Left hindlimb (tissue), 1 donor: ENCODE measurements around the gene BLMH.
"Not testable (repeated sequence)": the region's sequence is repeated elsewhere in the genome, so short reads cannot be mapped to it uniquely, and the experiment has no call there.

Experiments used
- DNase-seq: peaks from one replicate; pipeline ENCODE4 v3.0.0-alpha.2; 2018

The BLMH gene

DNA sequence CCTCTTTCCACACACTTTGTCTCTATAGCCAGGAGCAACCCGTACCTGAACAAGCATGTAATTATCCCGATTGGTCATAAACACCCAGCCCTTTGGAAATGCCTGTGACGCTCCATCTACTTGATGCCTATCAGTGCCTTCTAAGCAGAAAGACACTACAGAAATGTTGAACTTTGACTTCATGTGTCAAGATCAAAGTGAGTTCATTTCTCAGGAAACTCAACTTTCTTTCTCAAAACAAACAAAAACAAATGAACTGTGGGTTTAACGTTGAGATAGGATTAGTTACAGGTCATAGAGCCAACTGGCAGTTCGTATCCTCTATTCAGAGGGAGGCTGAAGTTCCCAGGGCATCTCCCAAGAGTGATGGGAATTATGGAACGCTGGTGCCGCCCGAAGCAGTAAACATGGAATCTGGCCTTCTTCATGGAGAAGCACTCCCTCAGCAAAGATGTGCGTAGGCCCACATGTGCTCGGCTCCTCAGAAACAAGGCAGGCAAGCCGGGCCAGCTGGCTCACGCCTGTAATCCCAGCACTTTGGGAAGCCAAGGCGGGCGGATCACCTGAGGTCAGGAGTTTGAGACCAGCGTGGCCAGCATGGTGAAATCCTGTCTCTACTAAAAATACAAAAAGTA, 65.7 kb downstream of the BLMH start:
- DNase-seq: no peak

DNA sequence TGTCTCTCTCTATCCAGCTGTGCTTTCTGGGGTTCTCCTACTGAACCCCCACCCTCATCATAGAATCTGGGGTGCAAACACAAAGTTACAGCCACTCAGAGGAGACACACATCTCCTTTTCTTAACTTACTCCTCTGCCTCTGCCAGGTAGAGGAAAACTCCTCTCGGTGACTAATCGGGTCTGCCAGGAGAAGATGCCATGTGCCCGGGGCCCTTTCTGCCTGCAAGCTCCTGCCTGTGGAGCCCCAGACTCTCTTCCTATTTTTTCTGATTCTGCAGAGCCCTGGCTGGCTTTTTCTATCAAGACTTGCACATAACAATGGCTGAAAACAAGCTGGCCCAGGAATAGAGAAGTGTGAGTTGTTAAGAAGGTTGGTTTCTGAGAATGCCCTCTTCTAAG, 66.6 kb downstream of the BLMH start:
- no peak for DNase-seq

DNA sequence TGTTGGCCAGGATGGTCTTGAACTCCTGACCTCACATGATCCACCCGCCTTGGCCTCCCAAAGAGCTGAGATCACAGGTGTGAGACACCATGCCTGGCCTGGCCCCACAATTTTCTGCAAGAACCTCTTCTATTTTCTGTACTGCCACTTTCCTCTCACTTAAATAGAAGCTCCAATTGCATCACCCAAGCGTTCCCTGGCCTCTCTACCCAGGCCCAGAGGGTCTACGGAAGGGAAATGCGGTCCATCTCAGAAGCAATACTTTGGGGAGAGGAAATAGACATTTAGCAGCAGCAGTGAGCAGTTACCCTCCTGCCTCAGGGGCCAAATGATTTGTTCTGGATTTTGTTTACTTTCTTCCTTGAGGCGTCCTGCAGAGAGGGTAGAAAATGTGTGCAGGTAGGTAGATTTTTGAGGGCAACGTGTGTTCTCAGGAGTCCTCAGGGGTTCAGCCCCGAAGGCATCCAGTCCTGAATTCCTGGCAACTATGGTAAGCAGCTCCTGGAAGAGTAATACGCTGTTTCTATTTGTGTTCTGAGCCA, 67.3 kb downstream of the BLMH start:
- DNase-seq: no peak

DNA sequence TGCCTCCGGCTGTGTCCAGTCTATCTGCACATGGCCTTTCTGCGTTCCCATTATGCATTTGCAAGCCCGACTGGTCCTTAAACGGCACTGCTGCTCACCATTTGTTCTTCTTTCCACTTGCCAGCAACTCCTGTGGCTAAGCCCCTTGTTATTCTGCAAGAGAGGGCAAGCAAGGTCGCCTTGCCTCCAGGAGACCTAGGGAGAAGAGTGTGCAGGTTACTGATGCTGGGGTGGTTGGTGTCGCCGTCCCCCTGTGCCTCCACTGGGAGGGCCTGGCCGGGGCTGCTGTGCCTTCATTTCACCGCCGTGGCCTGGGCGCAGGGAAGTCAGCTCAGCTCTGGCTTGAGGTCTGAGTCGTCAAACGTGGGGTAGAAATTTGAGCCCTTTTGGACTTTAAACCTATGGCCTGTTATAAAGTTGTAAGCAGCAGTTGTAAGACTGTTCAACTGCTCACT, 69.0 kb downstream of the BLMH start:
- no peak for DNase-seq

DNA sequence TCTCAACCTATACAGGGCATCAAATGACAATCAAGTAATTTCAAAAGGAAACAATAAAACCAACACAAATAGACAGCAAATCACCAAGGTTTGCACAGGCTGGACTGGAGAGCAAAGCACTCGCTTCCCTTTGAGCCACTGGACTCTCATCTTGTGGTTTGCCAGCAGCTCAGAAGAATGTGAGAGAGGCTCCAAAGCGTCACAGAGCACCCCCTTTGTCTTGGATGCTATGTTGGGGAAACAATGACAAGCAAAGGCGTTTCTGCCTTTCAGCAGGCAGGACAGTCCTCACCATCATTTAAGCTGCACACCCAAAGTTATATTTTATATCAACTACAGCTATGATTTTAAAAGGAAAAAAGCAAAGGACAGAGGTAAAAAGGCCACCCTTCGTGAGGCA, 69.5 kb downstream of the BLMH start:
- no peak for DNase-seq

DNA sequence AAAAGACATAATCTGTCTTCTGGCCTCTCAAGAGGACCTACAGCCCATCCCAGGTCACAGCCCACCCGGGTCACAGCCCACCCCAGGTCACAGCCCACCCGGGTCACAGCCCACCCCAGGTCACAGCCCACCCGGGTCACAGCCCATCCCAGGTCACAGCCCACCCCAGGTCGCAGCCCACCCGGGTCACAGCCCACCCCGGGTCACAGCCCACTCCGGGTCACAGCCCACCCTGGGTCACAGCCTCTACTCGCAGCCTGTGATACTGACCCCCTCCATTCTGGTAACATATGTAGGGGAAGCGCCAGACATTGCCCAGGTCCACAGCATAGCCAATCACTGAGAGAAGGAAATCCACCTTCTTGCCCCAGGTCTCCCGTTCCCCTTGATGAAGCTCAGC, 70.4 kb downstream of the BLMH start:
- DNase-seq: no peak

DNA sequence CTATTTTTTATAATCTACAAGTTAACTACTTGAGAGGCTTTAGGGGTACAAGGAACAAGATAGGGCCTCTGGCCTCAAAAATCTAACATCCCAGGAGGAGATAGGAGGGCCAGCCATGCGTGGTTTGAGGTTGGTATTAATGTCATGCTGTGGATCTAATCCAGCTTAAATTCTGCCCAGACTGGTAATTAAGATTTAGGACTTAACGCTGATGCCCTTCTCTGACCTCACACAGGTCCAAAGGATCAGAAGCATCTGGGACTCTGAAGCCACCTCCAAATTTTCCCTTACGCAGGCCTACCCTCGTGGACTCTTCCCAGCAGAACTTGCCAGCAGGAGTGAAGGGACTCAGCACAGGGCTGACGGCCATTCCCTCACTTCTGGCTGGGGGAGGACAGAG, 71.3 kb downstream of the BLMH start:
- no peak for DNase-seq

DNA sequence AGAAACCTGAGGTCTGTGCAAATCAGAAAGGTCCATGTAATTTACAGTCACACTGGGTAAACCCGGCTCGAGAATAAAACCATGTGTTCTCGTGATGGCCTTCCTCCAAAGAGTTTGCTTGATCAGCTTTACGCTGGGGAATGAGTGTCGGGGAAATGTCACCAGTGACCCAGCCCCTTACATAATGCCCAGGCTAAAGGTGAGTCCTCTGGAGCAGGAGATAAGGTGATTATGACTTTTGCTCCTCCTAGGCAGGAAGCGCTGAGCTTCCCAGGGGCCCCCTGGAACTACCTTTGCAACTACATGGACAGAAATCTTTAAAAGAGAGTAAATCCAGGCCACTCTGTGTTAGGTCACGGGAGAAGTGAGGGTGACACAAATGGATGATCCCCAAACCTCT, 71.9 kb downstream of the BLMH start:
- DNase-seq: no peak

DNA sequence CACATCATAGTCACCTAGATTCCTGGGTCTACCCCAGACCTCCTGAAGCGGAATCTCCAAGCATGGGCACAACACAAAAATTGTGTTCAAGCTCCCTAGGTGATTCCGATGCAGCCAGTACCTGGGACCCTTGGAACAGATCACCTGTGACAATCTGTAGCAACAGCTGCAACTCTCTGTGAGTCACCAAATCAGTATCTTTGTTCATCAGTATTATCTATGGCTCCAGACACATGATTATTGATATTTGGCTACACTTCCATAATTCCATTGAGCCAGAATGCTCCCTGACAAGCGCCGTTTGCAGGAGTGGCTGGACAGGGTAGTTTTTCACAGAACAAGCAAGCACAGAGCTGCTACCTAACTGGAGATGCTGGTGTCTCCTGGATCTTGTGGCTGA, 72.4 kb downstream of the BLMH start:
- DNase-seq: no peak

DNA sequence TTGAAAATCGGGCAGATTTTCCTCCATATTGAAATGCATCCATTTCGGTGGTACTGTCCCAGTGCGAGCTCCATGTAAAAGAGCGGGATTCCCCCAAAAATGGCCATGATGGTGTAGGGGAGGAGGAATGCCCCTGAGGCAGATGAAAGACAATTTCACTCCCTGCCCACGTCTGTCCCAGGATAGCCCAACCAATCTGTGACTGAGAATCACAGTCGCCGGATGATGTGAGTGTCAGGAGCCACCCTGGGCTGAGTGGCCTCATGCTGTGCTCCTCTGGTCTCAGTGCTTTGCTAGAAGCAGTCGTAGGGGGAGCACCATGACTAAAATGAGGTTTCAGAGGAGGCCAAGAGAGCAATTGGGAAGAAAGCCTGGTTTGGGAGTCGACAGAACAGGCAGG, 72.9 kb downstream of the BLMH start:
- DNase-seq: no peak

DNA sequence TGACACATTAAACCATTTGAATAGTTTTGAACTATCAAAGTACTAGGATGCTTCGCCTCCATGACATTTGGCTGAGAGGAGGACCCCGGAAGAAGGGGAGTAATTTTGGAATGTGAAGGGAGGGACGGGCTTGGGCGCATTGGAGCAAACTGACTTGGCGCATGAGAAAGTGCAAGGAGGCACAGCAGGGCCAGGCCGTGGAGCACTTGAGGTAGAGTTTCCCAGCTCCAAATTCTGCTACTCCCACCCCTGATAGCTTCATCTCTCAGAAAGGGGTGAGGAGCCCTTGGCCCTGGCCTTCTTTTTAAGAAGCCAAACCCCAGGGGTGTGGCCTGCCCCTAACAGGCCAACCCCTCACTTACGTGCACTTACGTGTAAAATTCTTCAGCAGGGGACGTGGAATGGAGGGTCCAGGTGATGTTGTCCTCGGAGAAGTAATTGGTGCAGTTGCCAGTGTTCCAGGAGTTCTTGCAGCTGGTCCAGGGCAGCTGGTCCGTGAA, 73.9 kb downstream of the BLMH start:
- DNase-seq: no peak

DNA sequence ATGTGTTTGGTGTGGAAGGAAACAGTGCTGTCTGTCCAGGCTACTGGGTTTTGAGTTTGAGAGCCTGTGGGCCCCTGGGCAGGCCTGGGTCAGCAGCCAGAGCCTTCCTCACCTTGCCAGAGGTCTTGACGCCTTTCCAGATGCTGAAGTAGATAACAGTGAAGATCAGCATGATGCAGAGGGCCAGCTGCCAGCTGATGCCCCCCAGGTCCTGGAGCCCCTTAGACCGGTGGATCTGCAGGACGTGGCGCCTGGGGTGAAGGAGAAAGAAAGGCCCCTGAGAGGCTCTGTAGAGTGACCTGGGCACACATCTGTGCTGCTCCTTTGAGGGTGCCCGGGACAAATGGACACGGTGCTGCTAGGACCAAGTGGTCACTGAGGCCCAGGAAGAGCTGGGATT, 74.7 kb downstream of the BLMH start:
- DNase-seq: no peak

DNA sequence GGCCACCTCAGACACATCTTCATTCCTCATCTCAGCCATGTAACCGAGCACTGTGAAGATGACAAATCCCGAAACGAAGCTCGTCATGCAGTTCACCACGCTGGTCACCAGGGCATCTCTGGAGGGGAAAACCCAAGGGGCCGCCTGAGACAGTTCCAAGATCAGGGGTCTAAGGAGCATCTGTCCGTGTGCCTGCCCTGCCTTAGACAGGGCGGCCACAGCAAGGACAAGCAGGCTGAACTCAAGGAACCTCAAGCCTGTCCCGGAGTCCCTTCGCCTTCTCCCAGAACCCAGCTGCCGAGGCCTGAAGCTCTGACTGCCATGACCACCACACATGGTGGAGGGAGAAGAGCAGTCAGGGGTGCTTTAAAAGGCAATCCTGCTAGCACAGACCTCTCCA, 79.0 kb downstream of the BLMH start:
- no peak for DNase-seq

DNA sequence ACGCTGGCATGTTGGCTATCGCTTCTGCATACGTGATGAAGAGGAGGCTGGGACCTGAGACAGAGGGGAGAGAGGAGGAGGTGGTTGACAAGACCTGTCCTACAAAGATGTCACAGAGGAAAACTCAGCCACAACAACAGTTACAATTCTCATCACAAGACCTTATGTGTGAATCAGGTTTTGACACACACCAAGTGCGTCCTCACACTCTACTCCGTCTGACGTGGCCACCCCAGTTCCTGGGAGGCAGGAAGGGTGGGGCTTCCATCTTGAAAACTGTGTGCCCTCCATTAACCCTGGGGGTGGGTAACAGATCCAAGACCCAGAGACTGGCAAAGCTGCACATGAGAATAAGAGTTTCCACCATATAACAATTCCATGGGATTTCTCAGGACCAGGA, 80.4 kb downstream of the BLMH start:
- DNase-seq: no peak

DNA sequence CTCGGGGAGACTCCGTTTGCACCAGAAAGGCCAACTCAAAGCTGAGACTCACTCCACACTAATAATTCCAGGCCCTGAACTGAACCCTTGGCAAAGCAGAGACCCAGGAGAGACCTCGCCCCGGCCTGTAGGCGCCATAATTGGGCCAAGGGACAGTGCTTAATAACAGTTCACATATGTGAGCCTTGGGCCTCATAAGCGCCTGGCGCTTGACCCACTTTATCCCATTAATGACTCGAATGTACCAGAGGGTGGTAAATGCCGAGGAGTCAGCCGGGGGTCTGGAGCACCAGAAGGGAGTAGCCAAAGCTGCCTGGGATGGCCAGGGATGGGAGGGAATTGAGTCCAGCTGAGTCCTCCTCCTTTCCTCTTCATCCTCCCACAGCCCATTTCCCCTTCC, 80.8 kb downstream of the BLMH start:
- no peak for DNase-seq

DNA sequence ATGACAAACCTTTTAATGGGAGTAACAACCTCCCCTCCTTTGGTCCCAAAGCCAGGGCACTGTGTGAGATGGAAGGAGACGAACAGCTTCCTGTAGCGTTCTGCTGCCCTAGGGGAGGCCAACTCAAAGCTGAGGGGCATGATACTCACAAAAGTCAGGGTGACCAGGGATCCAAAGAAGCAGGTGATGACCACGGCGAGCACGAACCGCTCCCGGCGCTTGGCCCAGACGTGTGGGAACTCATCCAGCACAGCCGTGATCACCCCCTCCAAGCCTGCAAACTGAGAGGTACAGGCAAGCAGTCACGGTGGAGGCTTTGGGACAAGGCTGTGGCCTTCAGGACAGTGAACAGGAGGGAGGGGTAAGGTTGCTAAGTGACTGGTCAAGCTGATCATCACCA, 81.4 kb downstream of the BLMH start:
- no peak for DNase-seq

DNA sequence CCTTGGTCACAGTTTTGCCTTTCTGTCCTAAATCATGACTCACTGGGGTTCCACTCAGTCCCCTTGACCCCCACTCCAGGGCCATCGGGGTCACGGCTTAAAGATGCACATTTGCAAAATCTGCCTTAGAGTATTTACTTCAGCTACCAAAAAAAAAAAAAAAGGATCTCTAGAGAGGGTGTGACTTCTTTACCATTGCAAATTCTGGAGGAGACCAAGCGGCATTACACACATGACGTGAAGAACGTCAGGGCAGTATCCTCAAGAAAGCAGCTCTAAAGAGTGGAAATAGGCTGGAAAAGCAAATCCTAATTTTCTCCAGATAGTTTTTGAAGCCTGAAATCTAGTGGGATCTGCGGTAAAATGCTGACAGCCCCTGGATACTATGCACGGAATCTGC, 81.8 kb downstream of the BLMH start:
- DNase-seq: no peak

DNA sequence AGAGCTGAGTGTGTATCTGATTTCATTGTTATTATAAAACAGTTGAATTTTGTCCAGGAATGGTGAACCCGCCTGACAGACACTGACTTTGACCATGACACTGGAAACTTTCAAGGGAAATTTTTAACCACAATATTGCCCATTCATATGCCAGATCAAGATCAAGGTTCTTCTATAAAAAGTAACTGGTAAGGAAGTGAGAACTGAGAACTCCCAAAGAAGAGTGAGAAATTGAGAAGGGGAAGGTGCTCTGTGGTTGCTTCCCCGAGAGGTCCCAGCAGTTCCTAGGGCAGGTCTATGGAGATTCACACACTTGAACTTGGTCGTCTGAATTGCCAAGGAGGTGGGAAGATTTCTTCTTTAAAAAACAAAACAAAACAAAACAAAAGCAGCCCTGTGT, 83.5 kb downstream of the BLMH start:
- no peak for DNase-seq

DNA sequence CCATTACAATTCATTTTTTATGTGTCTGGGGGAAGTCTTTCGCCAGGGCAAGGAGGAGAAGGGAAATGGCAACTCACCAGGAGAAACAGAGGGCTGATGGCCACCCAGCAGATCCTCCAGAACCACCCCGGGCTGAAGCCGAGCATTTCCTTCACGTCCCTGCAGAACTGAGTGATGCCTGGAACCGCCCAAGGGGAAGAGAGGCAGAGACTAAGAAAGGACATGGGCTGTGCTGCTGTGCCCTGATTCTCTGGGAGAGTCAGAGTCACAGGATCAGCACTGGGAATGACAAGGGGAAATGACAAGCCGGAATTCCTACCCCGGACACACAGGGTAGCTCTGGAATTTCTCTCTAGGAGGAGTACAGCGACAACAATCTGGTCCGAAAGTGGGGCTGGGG, 84.1 kb downstream of the BLMH start:
- no peak for DNase-seq

DNA sequence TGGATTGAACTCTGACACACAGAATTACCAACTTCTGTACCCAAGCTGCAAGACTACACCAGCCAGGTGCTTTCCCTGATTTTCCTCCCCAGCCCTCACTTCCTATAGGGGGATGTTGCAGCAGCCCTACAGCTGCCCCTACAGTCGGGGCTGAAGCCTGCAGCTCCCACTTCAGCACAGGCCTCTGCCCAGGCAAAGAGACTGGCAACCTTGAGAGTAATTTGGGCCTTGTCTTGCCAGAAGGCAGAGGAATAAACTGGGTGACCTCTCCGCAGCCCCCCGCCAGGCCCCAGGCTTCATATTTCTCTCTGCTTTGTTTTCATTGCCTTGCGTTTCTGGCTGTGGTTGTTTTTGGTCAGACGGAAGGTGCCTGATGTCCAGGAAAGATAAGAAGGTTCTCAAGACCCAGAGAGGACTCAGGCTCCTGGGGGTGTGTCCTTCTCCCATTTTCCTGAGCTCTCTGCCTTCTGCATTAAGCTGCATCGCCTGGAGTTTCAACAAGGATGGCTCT, 88.2 kb downstream of the BLMH start:
- DNase-seq: no peak

DNA sequence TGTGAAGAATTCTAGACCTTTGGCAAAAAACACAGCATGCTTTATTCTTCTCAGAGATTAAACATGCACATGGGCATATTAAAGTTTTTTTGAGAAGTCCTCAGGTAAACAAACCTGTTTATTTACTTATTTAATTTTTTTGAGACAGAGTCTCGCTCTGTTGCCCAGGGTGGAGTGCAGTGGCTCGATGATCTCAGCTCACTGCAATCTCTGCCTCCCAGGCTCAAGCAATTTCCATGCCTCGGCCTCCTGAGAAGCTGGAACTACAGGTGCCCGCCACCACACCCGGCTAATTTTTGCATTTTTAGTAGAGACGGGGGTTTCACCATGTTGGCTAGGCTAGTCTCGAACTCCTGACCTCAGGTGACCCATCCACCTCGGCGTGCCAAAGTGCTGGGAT, 91.1 kb downstream of the BLMH start:
- DNase-seq: not testable (repeated sequence)

DNA sequence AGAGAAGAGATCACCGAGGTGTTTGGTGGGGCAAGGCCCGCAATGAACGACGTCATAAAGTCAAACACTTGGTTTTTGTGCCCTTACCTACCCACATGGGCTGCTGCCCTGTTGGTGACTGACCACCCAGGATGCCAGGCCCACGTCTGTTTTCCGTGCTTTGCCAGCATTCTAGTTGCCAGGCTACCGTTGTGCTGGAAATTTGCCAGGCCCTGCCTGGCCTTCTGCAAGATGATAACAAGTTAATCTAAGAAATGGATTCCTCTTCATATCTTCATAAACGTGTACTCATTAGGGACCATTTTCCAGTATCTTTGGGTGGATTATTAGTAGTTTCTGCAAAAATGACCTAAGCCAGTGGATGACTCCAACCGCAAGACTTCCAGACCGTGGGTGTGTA, 91.6 kb downstream of the BLMH start:
- no peak for DNase-seq

DNA sequence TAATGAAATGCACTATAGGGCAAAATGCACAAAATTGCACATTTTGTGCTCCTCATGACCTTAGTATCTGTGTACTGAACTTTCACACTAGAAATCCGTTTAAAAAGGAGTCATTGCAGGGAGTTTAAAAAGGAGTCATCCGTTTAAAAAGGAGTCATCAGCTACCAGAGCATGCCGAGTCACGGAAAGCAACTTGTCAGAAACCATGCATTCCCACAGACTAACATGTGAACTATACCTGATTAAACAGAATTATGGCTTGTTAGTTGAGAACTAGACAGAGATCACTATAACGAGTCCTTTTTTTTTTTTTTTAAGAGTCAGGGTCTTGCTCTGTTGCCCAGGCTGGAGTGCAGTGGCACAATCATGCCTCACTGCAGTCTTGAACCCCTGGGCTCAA, 92.1 kb downstream of the BLMH start:
- no peak for DNase-seq
